HG03575 (cell line): ENCODE results near the gene FKRP.
"Not testable (repeated sequence)": the region's sequence is repeated elsewhere in the genome, so short reads cannot be mapped to it uniquely, and the experiment has no call there.

Experiments
- ATAC-seq: cut with Tn5 transposase; IDR thresholded peaks from one replicate; pipeline ENCODE4 v1.9.1; 2021; ENCODE audit not compliant: unreplicated experiment, insufficient number of reproducible peaks, low FRiP score; ENCODE audit errors: extremely low read depth

The FKRP gene

DNA sequence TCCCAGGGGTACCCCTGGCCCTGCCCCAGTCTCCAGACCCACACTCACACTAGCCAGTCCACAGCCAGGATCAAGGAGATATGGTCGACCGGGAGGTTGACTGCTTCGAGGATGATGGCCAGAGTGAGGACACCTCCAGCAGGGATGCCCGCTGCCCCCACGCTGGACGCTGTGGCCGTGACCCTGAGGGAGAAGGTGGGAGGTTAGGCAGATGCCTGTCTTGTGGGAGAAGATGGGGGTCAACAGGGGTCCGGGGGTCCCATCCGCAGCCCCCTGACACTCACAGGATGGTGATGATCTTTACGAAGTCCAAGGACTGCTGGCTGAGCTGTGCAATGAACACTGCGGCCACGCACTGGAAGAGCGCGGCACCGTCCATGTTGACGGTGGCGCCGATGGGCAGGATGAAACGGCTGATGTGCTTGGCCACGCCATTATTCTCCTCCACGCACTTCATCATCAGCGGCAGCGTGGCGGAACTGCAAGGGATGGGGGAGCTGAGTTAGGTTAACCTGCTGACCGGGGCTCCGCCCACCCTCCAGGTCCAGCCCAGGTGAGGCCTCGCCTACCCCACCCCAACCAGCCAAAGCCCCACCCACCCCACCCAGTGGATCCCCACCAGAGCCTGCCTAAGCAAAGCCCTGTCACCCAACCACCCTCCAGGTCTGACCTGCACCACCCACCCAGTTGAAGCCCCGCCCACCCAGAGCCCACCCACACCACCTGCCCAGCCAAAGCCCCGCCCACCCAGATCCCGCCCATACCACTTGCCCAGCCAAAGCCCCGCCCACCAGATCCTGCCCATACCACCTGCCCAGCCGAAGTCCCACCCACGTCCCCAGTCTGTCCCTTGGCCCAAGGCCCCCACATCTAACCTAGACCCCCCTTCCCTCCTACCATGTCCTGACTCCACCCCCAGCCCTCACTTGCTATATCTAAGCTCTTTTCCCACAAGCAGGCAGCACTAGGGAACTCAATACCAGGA lies 31.4 kb downstream of the FKRP start:
- ATAC-seq = no peak

DNA sequence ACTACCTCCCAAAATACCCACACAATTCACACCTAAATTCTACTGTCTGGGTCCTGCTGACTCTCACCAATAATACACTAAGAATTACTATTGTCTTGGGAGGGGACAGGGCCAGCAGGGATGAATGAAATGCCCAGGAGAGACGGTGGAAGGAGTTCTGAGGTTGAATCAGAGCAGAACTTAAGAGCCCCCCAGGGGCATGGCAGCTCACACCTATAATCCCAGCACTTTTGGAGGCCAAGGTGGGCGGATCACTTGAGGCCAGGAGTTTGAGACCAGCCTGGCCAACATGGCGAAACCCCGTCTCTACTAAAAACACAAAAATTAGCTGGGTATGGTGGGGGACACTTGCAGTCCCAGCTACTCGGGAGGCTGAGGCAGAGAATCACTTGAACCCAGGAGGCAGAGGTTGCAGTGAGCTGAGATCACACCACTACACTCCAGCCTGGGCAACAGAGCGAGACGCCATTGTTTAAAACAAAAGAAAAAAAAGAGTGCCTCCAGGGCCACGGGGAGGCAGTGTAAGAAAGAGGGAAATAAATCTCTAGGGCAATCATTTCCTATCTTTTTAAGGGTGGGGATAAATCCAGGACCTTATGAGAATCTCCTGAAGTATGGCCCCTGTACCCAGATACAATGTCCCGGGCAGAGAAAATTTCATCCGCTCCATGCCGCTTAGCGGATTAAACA lies 32.2 kb downstream of the FKRP start:
- not testable (repeated sequence) for ATAC-seq

DNA sequence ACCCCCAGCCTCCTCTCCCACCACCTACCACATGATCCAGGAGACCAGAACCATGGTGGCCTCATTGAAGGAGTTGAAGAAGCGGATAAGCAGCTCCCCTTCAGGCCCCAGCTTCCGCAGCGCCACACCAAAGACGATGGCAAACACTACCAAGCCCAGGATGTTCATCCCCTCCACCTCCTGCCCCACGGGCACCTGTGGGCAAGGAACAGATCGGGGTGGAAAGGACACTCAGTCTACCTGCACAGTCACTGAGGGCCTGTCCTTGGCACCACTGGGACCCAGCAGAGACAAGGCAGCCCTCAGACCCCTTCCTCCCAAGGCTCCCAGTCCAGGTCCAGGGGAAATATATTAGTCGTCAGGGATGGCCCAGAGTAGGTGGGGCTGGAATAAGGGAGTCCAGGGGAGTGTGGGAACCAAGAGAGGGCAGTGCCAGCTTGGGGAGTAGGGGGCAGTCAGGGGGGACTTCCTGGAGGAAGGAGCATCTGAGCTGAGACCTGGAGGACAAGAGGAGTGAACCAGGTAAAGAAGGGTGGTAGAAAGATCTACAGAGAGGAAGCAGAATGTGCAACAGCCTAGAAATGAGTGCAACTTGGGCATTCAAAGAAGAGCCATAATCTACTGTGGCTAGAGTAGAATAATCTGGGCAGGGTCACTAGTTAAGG lies 36.6 kb downstream of the FKRP start:
- ATAC-seq = no peak

DNA sequence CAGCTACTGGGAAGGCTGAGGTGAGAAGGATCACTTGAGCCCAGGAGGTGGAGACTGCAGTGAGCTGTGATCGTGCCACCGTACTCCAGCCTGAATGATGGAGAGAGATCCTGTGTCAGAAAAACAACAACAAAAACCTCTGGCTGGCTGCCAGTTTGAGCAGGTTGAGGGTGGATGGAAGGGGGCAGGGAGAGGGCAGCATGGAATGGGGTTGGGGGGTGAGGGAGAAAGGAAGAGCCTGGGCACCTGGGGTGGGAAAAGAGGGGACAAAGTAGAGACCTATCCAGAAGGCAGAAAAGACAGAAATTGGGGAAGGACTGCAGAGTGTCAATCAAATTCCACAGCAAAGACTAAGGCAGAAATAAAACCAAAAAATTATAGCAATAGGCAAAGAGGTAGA lies 37.8 kb downstream of the FKRP start:
- no peak for ATAC-seq

DNA sequence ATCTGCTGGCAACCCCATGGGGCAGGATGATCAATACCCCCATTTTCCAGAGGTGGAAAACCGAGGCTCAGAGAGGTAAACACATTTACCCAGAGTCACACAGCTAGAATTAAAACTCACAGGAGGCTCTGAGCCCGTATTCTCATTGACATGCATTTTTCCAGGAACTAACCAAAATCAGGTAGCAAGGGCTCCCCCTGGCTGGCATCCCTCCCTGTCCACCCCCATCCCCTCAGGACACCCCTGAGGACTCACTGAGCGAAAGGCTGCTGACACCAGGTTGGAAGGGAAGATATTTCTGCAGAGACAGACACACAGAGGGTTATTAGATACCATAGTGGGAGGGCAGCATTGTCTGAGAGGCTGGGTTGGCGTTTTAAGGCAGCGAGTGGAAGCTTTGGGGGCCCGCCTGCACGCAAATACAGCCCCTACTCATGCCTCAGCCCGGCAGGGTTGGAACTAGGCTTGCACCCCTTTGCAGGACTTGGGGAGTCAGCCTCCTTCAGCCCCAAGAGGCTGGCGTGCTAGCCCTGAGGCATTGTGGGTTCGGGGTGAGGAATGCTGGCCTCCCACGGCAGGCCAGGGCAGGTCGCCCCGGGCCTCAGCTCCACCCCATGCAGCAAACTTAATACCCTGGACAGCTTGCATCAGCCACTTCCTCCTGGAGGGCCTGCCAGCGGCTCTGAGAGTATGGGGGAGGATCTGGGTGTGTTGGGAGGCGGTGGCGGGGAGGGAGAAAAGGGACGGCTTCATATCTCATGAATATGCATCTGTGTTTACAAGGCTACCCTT lies 38.6 kb downstream of the FKRP start:
- no peak for ATAC-seq

DNA sequence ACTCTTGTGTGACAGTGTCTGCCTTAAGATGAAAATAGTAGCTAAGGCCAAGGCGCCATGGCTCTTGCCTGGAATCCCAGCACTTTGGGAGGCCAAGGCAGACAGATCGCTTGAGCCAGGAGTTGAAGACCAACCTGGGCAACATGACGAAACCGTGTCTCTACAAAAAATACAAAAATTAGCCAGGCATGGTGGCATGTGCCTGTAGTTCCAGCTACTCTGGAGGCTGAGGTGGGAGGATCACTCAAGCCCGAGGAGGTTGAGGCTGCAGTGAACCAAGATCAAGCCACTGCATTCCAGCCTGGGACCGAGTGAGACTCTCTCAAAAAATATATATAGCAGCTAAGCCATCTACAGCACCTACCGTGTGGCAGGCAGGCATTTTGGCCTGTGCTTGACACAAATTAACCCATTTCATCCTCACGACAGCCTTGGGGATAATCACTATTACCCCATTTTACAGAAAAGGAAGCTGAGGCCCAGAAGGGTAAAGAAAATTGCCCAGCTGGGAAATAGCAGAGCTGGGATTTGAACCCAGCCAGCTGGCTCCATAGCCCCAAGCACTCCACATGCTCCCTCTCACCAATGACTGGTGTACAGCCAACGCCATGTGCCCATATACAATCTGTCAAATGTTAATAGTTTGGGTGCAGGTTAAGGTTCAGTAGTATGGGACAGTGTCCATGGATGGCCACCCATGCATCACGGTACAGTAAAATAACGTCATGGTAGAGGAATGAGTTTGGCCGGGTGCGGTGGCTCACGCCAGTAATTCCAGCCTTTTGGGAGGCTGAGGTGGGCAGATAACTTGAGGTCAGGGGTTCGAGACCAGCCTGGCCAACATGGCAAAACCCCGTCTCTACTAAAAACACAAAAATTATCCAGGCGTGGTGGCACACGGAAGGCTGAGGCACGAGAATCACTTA lies 39.5 kb downstream of the FKRP start:
- no peak for ATAC-seq

DNA sequence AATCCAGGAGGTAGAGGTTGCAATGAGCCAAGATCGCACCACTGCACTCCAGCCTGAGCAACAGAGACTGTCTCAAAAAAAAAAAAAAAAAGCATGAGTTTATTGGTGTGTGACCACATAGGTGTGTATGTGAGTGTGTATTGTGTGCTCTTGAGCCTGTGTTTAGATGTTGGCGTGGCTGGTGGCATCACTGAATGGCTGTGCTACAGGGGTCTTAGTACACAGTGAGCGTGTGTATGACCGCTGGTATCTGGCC lies 40.1 kb downstream of the FKRP start:
- no peak for ATAC-seq

DNA sequence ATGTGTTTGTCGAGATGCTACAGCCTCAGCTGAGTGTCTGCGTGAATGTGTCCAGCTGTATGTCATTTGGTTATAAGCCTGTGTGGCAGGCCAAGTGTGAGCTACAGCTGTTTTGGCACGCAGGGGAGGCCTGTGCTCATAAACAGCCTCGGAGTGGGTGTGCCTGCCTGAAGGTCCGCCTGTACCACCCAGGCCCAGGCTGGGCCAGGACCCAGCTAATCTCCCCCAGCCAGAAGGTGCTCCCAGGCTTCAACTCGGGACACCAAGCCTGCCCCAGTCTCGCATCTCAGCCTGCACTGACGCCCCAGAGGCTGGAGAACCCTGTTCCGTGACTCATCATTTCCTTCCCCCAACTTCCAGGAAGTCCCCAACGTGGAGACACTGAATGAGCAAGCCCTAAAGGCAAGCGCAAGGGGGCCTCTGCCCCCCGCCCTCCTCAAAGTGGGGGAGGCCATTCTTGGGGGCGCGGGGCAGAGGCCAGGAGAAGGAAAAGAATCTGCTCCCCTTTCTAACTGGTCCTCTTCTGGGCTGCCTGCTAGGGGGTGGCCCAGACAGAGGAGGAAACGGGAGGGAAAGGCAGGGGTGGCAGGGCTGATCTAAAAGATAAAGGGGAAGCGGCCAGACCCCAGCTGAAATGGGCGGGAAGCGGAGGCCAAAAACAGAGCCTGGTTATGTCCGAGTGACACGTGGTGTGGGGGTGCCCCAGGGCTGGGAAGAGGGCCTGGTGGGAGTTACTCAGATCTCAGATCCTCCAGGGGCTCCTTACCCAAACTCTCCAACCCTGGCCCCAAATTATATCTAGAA lies 40.6 kb downstream of the FKRP start:
- ATAC-seq = no peak

DNA sequence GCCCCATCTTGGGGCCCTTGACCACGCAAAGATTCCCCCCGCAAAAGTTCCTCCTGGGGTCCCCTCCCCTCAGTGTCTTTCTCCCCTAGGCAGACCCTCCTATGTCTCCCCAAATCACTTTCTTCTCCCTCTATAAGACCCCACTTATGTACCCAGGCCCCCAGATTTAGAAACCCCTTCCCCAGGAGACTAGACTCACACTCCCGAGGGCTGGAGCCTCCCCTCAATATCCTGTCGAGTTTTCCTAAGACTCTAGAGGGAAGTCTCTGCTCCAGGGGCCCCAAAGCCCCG lies 41.1 kb downstream of the FKRP start:
- ATAC-seq = no peak

DNA sequence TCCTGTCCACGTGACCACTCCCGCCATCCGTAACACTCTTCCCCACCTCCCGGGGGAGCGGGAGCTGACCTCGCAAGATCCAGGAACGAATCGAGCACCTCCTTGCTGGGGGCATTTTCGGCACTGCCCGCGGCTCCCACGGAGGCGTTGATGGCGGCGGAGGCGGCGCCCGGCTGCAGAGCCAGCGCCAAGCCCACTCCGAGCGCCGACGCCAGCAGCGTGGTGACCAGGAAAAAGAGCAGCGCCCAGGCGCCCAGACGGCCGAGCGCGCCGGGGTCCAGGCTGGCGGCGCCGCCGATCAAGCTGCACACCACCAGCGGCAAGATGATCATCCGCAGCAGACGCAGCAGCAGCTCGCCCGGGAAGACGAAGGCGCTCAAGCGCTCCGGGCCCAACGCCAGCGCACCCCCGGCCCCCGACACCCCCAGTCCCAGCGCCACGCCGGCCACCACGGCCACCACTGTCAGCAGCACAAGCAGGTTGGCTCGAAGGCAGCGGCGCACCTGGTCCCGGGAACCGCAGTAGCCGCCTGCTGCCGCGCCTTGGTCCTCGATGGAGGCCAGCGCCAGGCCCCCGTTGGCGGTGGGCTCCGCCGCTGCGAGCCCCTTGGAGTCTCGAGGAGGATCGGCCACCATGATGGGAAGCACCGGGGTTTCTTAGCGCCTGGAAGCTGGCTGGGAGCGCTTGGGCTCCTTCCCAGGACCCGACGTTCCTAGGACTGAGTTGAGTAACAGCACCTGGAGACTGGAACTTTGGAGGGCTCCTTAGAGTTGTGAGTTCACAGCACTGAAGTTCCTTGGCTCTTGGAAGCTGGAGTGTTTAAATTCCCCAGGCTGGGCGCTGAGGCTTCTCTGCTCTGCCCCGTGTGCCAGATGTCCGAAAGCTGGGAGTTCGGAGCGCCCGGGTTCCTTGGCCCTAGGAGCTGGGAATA lies 41.7 kb downstream of the FKRP start:
- no peak for ATAC-seq

DNA sequence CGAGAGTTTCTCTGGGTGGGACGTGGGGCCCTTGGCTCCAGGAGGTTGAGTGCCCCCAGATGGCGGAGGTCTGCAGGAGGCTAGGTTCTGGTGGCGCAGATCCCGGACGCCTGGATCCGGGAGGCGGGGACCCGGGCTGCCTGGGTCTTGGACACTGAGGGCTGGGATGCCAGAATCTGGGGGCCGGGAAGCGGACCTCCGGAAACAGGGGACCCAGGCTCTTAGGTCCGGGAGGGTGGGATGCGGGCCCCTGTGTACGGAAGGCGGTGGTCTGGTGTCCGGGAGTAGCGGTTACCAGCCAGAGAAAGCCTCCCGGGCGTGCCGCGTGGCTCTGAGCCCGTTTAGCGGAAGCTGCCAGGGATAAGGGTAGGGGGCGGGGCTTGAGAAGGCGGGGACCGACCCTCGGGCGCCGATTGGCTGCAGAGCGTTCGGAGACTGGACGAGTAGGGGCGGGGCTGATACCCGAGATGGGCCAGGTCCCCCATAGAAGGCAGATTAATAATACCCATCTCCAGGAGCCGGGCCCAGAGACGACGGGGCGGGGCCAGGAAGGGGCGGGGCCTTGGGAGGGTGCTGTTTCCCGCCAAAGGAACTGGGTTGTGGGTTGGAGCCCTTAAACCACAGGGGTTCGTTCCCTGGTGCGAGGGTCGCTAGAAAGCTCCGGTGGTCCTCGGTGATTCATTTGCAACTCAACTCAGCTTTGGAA lies 42.6 kb downstream of the FKRP start, which contains the start of gene SLC1A5:
Gene SLC1A5, minus strand, starts transcription at position 333 of the 706 bp plus-strand sequence. CDS start 629 bp downstream, outside the sequence.
- ATAC-seq = no peak

DNA sequence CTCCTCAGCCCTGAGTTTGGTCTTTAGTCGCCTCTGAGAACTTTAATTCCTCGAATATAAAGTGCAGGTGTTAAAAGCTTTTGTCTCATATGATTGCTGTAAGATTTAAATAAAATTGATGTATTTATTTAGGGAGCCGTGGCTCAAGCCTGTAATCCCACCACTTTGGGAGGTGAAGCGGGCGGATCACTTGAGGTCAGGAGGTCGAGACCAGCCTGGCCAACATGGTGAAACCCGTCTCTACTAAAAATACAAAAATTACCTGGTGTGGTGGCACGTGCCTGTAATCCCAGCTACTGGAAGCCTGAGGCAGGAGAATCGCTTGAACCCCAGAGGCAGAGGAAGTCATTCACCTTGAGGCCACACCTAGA lies 43.1 kb downstream of the FKRP start:
- ATAC-seq = no peak

DNA sequence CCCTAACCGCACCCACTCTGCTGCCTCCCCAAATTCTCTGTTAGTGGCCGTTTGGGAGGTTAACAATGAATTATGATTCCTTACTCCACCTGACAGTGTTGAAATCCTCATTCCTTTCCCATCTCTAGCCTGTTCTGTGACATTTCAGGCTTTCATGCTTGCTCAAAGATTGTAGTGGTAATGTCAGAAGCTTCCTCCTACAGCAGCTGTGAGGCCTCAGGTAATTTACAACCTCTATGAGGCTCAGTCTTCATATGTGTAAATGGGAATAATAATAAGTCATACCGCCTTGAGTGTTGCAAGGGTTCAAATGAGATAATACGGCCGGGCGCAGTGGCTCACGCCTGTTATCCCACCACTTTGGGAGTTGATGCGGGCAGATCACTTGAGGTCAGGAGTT lies 43.5 kb downstream of the FKRP start:
- no peak for ATAC-seq

DNA sequence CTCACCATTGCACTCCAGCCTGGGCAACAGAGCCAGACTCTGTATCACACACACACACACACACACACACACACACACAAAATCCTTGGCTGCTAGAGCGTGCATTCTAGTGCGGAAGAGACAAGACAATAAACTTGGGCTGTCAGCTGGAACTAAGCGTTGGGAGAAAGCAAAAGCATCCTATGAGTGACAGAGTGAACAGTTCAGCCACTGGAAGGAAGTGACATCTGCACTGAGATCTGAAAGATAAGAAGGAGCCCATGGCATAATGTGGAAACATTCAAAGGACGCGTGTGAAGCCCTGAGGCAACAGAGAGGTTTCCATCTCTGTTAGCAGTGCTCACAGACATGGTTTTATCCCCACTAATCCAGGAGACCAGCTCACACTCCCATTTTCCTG lies 46.1 kb downstream of the FKRP start:
- ATAC-seq = no peak

DNA sequence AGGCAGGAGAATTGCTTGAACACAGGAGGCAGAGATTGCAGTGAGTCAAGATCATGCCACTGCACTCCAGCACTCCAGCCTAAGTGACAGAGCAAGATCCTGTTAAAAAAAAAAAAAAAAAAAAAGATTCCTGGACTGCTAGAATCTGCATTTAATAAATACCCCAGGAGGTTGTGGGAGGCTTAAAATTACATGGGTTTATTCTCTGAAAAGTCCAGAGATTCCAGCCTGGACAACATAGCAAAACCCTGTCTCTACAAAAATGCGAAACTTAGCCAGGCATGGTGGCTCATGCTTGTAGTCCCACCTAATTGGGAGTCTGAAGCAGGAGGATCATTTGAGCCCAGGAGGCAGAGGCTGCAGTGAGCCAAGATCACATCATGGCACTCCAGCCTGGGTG lies 52.0 kb downstream of the FKRP start:
- ATAC-seq = no peak

DNA sequence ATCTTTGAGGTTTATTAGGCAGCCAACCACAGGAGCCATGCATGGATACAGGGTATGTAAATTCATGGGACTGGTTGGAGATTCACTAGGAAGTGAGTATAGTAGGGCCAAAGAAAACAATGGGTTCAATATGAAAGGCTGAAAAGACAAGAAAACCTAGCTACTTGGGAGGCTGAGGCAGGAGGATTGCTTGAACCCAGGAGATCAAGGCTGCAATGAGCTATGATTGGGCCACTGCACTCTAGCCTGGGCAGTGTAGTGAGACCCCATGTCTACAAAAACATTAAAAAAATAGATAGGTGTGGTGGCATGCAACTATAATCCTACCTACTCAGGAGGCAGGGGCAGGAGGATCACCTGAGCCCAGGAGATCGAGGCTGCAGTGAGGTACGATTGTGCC lies 52.9 kb downstream of the FKRP start:
- no peak for ATAC-seq
